ENCODE results near the gene TP53. TPM values are rescaled to one million over a fixed set of nuclear protein-coding genes. Genes with fewer than 3 reads are reported as not detected.
A peak's percentile ranks its signal among the peaks of the same experiment; 100 is the strongest.

Gene TP53
- total and polyA plus RNA-seq, 7 donors = 14.0 to 45.3 (median 16.2) TPM

DNA sequence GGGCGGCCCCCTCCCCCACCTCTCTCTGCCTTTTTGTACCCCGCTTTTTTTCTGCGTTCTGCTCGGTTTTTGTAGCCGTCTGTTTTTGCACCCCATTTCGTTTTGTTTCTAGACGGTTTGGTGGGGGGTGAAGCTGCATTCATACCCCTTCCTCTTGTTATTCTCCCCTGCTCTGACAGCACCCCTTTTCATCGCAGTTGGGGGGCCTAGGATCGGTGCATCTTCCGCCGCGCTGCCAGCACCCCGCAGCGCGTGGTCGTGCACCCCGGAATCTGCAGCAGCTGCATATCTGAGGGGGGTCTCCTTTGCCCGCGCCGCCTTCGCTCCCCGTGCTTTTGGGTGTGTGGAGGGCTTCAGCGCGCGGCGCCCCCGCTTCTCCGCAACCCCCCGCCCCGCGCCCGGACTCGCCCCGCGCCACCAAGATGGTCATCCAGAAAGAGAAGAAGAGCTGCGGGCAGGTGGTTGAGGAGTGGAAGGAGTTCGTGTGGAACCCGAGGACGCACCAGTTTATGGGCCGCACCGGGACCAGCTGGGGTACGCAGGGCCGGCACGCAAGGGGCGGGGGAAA is 36.1 kb downstream of the TP53 start:
- peaks cover 0 to 21% (median 18%) of the 10 kb centered on the region in 4 donors for H3K4me1 ChIP-seq
- no peaks in the 10 kb centered on the region for H3K36me3 ChIP-seq
- peaks cover 11 to 61% (median 29%) of the 10 kb centered on the region in 3 donors for H3K27me3 ChIP-seq
- H3K27ac ChIP-seq = peak overlapping the region; percentile 51 to 68 (median 58)
- TF ChIP-seq EP300 (IDR thresholded peaks at IDR 0.05) (no peak), CTCF (IDR thresholded peaks at IDR 0.05) (no peak), POLR2A (IDR thresholded peaks at IDR 0.05) (no peak), POLR2AphosphoS5 (IDR thresholded peaks at IDR 0.05) (no peak)
- peak overlapping the region; percentile 39 to 55 (median 52) for H3K4me3 ChIP-seq
- no peak for DNase-seq
- intact Hi-C loops (cut with DNase I) = loop anchor here (5.0 kb wide), 1 partner anchor 36 kb away; the partner anchor contains the start of genes TP53 and WRAP53
- H3K9me3 ChIP-seq = no peaks in the 10 kb centered on the region
- 1 to 2% methylated on average over 45 of the region's 45 CpGs for WGBS, 2 donors

- Histone ChIP-seq H3K4me3 (peak within 1 kb of the TSS; percentile 39 to 55 (median 52)), H3K4me1 (peaks cover 0 to 21% (median 18%) of the 10 kb centered on the region in 4 donors), H3K27me3 (peaks cover 11 to 61% (median 29%) of the 10 kb centered on the region in 3 donors), H3K36me3 (no peaks in the 10 kb centered on the region), H3K9me3 (no peaks in the 10 kb centered on the region), H3K27ac (peak within 1 kb of the TSS; percentile 51 to 68 (median 58))
- peak; percentile 93 for DNase-seq
- WGBS, 2 donors = 1% methylated on average over 34 of the region's 34 CpGs
- intact Hi-C loops (cut with DNase I) = loop anchor here (5.0 kb wide), 1 partner anchor 37 kb away; the partner anchor contains the start of genes TP53 and WRAP53
- TF ChIP-seq POLR2AphosphoS5 (IDR thresholded peaks at IDR 0.05) (peak; percentile 13 to 38 (median 28)), EP300 (IDR thresholded peaks at IDR 0.05) (no peak), POLR2A (IDR thresholded peaks at IDR 0.05) (no peak)
Observed at GRCh38 chr17:7650509-7651096, 36.7 kb downstream of the TP53 start, which contains the start of gene ATP1B2. Gene ATP1B2, plus strand, starts transcription at chr17:7650926. Its CDS starts 593 bp downstream, at chr17:7651519.

DNA sequence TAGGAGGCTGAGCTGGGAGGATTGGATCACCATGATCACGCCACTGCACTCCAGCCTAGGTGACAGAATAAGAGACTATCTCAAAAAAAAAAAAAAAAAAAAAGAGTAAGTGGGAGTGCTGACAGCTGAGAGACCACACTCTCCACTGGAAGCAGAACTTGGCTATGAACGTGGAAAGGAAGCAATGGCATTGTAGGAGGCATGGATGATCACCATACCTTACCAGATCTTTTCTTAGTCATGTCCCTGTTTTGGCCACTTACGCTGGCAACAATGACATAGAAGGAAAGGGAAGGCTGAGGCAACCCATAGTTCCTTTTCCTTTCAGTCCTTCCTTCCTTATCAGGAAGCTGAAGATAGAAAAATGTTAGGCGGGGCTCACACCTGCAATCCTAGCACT is 40.3 kb downstream of the TP53 start:
- no peak for DNase-seq
- WGBS, 2 donors = 78 to 84% methylated on average over 4 of the region's 4 CpGs
- Histone ChIP-seq H3K4me3 (no peak overlapping the region), H3K9me3 (no peaks in the 10 kb centered on the region), H3K27ac (no peak overlapping the region), H3K36me3 (no peaks in the 10 kb centered on the region), H3K27me3 (peaks cover 11 to 59% (median 27%) of the 10 kb centered on the region in 3 donors), H3K4me1 (peaks cover 0 to 21% (median 18%) of the 10 kb centered on the region in 4 donors)
- intact Hi-C loops (cut with DNase I) = no loop called here
- no peak for TF ChIP-seq POLR2AphosphoS5 (IDR thresholded peaks at IDR 0.05)
- TF ChIP-seq CTCF (IDR thresholded peaks at IDR 0.05) = no peak
- TF ChIP-seq EP300 (IDR thresholded peaks at IDR 0.05) = no peak
- no peak for TF ChIP-seq POLR2A (IDR thresholded peaks at IDR 0.05)

- peaks cover 0 to 16% (median 14%) of the 10 kb centered on the region in 4 donors for H3K4me1 ChIP-seq
- DNase-seq = no peak
- 81 to 85% methylated on average over 9 of the region's 9 CpGs for WGBS, 2 donors
Observed at GRCh38 chr17:7646457-7646856, 40.8 kb downstream of the TP53 start.

More at GRCh38 chr17:7646457-7646856, 40.8 kb downstream of the TP53 start:
- Histone ChIP-seq H3K9me3 (no peaks in the 10 kb centered on the region), H3K27me3 (peaks cover 7 to 53% (median 22%) of the 10 kb centered on the region in 3 donors), H3K27ac (no peak overlapping the region), H3K36me3 (no peaks in the 10 kb centered on the region), H3K4me3 (no peak overlapping the region)
- TF ChIP-seq POLR2A (IDR thresholded peaks at IDR 0.05) = no peak
- TF ChIP-seq EP300 (IDR thresholded peaks at IDR 0.05) = no peak
- no peak for TF ChIP-seq POLR2AphosphoS5 (IDR thresholded peaks at IDR 0.05)
- TF ChIP-seq CTCF (IDR thresholded peaks at IDR 0.05) = no peak
- intact Hi-C loops (cut with DNase I) = no loop called here

Data from sigmoid colon (tissue), 7 donors.